K562 (cell line): ENCODE measurements around the gene SFI1. TPM values are rescaled to one million over a fixed set of nuclear protein-coding genes. Genes with fewer than 3 reads are reported as not detected.
"Not testable (repeated sequence)": the region's sequence is repeated elsewhere in the genome, so short reads cannot be mapped to it uniquely, and the experiment has no call there.

ENCODE experiments used
- ATAC-seq: fragments of 200-7000 bp; cut with Tn5 transposase; 3 replicates; pipeline ENCODE4 v1.9.1; 2020; ENCODE audit warnings: moderate library complexity
- BruUV-seq: library from RNA; stranded (reverse); fragments of 400-500 nt; replicated peaks from 2 replicates; lab custom pipeline; 2021; lab: Mats Ljungman, UMichigan
- CTCF ChIA-PET: fragments of 300-600 bp; formaldehyde crosslinking; extraction: SDS; loops from one replicate; lab custom pipeline; 2021; ENCODE audit warnings: low intra/inter-chr PET ratio; lab: Yijun Ruan, JAX
- POLR2A ChIA-PET: fragments of 300-600, 350-650 bp; sonication (Branson Sonifier 250); formaldehyde crosslinking; extraction: SDS; loops from one replicate; lab custom pipeline; 2021; ENCODE audit warnings: antibody characterized with exemption, inconsistent platforms; lab: Yijun Ruan, JAX
- DNase-seq, 4 experiments: peaks; one replicate each; pipeline versions ENCODE4 v3.0.0 to v3.0.0-alpha.2; 2011 to 2018; ENCODE audit warnings: low spot score in 3 of 4, mixed read lengths in 3 of 4; ENCODE audit errors: extremely low read depth in 1 of 4
- FAIRE-seq: peaks from 2 replicates; lab custom pipeline; 2011; peaks lifted over from hg19 to GRCh38; lab: Jason Lieb, UNC
- H2AFZ ChIP-seq: 2 replicates; pipeline ENCODE4 v1.6.0; 2011; ENCODE audit warnings: low read depth, low read length, control low read depth, inconsistent platforms
- H3K27ac ChIP-seq: fragments of 200-600 bp; 3 replicates; pipeline ENCODE4 v1.8.0; 2011; ENCODE audit warnings: low read depth, mild to moderate bottlenecking, control low read depth, inconsistent platforms, low read length, moderate library complexity, mixed read lengths; ENCODE audit errors: extremely low read depth
- H3K27me3 ChIP-seq, 2 experiments: fragments of 300-600 bp in 1 of 2; 2 replicates in 1 of 2; 3 replicates in 1 of 2; pipeline versions ENCODE4 v1.6.0 to v1.8.0; 2011; ENCODE audit warnings: inconsistent platforms in 2 of 2, low read length in 2 of 2, mild to moderate bottlenecking in 1 of 2, mixed read lengths in 1 of 2, moderate library complexity in 1 of 2; ENCODE audit not compliant: control insufficient read depth in 2 of 2, insufficient read depth in 2 of 2
- H3K36me3 ChIP-seq: fragments of 300-600 bp; 3 replicates; pipeline ENCODE4 v1.8.0; 2011; ENCODE audit warnings: mild to moderate bottlenecking, low read length, inconsistent platforms; ENCODE audit not compliant: control insufficient read depth, insufficient read depth
- H3K4me1 ChIP-seq, 2 experiments: fragments of 200-600 bp in 1 of 2; replicated peaks in 1 of 2; 2 replicates in 1 of 2; 3 replicates in 1 of 2; pipeline versions ENCODE4 v1.5.1 to v1.8.0; 2011; ENCODE audit warnings: inconsistent platforms in 2 of 2, low read length in 2 of 2, mild to moderate bottlenecking in 1 of 2, mixed read lengths in 1 of 2, moderate library complexity in 1 of 2; ENCODE audit not compliant: control insufficient read depth in 2 of 2, insufficient read depth in 2 of 2
- H3K4me2 ChIP-seq: 2 replicates; pipeline ENCODE4 v1.6.1; 2011; ENCODE audit warnings: low read length, control low read depth, inconsistent platforms, mixed read lengths; ENCODE audit not compliant: insufficient read depth
- H3K4me3 ChIP-seq: fragments of 200-600 bp; sonication (generic), shearing (Covaris generic); 2 replicates; pipeline ENCODE4 v1.5.1; 2016; ENCODE audit warnings: control low read depth, inconsistent platforms
- H3K79me2 ChIP-seq: fragments of 200-600 bp; 3 replicates; pipeline ENCODE4 v1.8.0; 2011; ENCODE audit warnings: low read length, inconsistent platforms; ENCODE audit not compliant: control insufficient read depth, insufficient read depth
- H3K9ac ChIP-seq, 2 experiments: 2 replicates each; pipeline versions ENCODE4 v1.6.0 to v1.6.1; 2011; ENCODE audit warnings: low read depth in 2 of 2, low read length in 2 of 2, control low read depth in 1 of 2, inconsistent platforms in 1 of 2, mild to moderate bottlenecking in 1 of 2, mixed read lengths in 1 of 2; ENCODE audit not compliant: insufficient read depth in 1 of 2
- H3K9me1 ChIP-seq: one replicate; pipeline ENCODE4 v1.6.0; 2011; ENCODE audit warnings: inconsistent platforms, mild to moderate bottlenecking, low read length, moderate library complexity; ENCODE audit not compliant: control insufficient read depth, insufficient read depth
- H3K9me3 ChIP-seq: replicated peaks from 2 replicates; pipeline ENCODE4 v1.5.1; 2011; ENCODE audit warnings: low read depth, low read length, inconsistent platforms; ENCODE audit not compliant: control insufficient read depth, insufficient read depth
- H4K20me1 ChIP-seq: replicated peaks from 2 replicates; pipeline ENCODE4 v1.6.1; 2011; ENCODE audit warnings: low read length, inconsistent platforms, mixed read lengths; ENCODE audit not compliant: control insufficient read depth, insufficient read depth
- DPF2 ChIP-seq: fragments of 450-650 bp; IDR thresholded peaks from 2 replicates; pipeline ENCODE4 v1.6.1; 2016
- MEIS2 ChIP-seq: fragments of 450-650 bp; IDR thresholded peaks from 2 replicates; pipeline ENCODE4 v1.6.1; 2014; ENCODE audit warnings: mild to moderate bottlenecking; ENCODE audit not compliant: partially characterized antibody
- MTA1 ChIP-seq: fragments of 450-650 bp; IDR thresholded peaks from 2 replicates; pipeline ENCODE4 v1.6.1; 2017; ENCODE audit warnings: borderline replicate concordance
- POLR2A ChIP-seq: fragments of 450-650 bp; conservative IDR thresholded peaks from 2 replicates; pipeline ENCODE4 v1.6.1; 2016
- TAF15 ChIP-seq: fragments of 200-400 bp; formaldehyde crosslinking; IDR thresholded peaks from 2 replicates; pipeline ENCODE4 v1.6.1; 2017; ENCODE audit warnings: mild to moderate bottlenecking, low read depth, low read length, moderate library complexity
- XRCC5 ChIP-seq: fragments of 200-400 bp; formaldehyde crosslinking; IDR thresholded peaks from 2 replicates; pipeline ENCODE4 v1.6.1; 2017; ENCODE audit warnings: low read depth, mild to moderate bottlenecking, low read length
- ZBTB43 ChIP-seq: sonication (generic); formaldehyde crosslinking; IDR thresholded peaks from 2 replicates; pipeline ENCODE4 v1.8.0; 2023; ENCODE audit warnings: mild to moderate bottlenecking, missing genetic modification reagents
- WGBS: fragments of 100-300 bp; shearing (Covaris generic); methylation state at CpG from one replicate; pipeline ENCODE4 v1.1.6; 2016; ENCODE audit warnings: low coverage, mixed read lengths; ENCODE audit not compliant: insufficient coverage; ENCODE audit errors: missing lambda C conversion rate; 5-methylcytosine and 5-hydroxymethylcytosine counted together
- in situ Hi-C: fragments of 300-500 bp; cut with MboI; formaldehyde crosslinking; loops from 4 replicates; pipeline ENCODE4 v1.15.0; 2018; ENCODE audit warnings: inconsistent platforms, mixed read lengths
- intact Hi-C: fragments of 100-400 bp; cut with micrococcal nuclease; formaldehyde crosslinking; loops from 2 replicates; pipeline ENCODE4 v1.14.2; 2022
- polyA plus RNA-seq, 8 experiments: library from polyadenylated mRNA; depleted of rRNA in 4 of 8; stranded (reverse) in 5 of 8; unstranded in 3 of 8; fragments of >200 nt; fragmentation: Nextera tagmentation in 2 of 8; fragmentation: Illumina TruSeq in 1 of 8; extraction: Ambion mirVana in 2 of 8; extraction: Trizol in 1 of 8; gene quantifications; 2 replicates each; pipeline versions ENCODE4 v1.2.1 to v1.2.3, GENCODE V29; 2011 to 2014; ENCODE audit warnings: inconsistent platforms in 1 of 8, missing spikeins in 1 of 8
- total RNA-seq, 7 experiments: library from RNA; depleted of rRNA in 6 of 7; stranded (reverse); fragments of >200 nt in 6 of 7; fragmentation: Illumina TruSeq in 2 of 7; extraction: Trizol in 2 of 7; gene quantifications; 2 replicates each; pipeline versions ENCODE4 v1.2.1 to v1.2.3, GENCODE V29; 2011 to 2021; ENCODE audit warnings: low replicate concordance in 1 of 7

SFI1 gene
- total and polyA plus RNA-seq, 9 of the 15 experiments (the other 6 are each of a cell fraction or from before 2014, with no cell fraction given) = 3.0 to 25.6 (median 14.1) TPM

DNA sequence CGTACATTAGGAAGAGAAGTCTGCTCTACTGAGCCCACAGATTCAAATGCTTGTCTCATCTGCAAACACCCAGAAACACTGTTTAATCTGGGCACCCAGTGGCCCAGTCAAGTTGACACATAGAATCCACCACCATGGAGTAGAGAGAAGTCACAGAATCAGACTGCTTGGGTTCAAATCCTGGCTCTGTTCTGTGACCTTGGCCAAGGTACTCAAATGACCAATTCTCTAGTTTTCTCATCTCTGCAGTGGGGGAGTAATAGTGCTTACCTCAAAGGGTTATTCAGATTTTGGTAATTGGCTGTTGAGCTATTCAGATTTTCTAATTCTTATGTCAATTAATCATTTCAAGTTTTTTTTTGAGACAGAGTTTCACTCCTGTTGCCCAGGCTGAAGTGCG, 93.8 kb downstream of the SFI1 start:
- H3K9me1 ChIP-seq, H3K4me3 ChIP-seq, H3K79me2 ChIP-seq, FAIRE-seq, CTCF ChIA-PET, H3K9ac ChIP-seq, in situ Hi-C loops, BruUV-seq, H2AFZ ChIP-seq, DNase-seq, intact Hi-C loops, H3K27me3 ChIP-seq, H3K9me3 ChIP-seq, POLR2A ChIA-PET, H3K27ac ChIP-seq, H3K4me2 ChIP-seq, ATAC-seq, H4K20me1 ChIP-seq: not testable (repeated sequence)
- peaks cover 4 to 16% of the 10 kb centered on the region in 2 experiments; a peak in 4 of 5 replicates for H3K4me1 ChIP-seq
- no CpG with 5 or more reads among the region's 2 CpGs for WGBS
- H3K36me3 ChIP-seq = peaks cover 16% of the 10 kb centered on the region; the same call in 2 of the 3 replicates

- ChIA-PET POLR2A (interaction anchor here (1.0 kb wide), 1 partner anchor 12 kb away, joined by 3 read pairs; no protein-coding TSS in a partner anchor), CTCF (no interaction called here)
- Histone ChIP-seq H3K9ac (no peak overlapping the region), H3K79me2 (no peaks in the 10 kb centered on the region), H3K4me3 (no peak overlapping the region), H3K9me3 (no peaks in the 10 kb centered on the region), H3K27ac (no peak overlapping the region), H3K9me1 (no peaks in the 10 kb centered on the region), H3K4me2 (no peak overlapping the region), H3K4me1 (peaks cover 3 to 4% of the 10 kb centered on the region in 2 experiments; a peak in 3 of 5 replicates), H3K36me3 (no peaks in the 10 kb centered on the region), H2AFZ (no peak overlapping the region), H4K20me1 (no peaks in the 10 kb centered on the region), H3K27me3 (no peaks in the 10 kb centered on the region)
- 59% methylated on average over 2 of the region's 2 CpGs for WGBS
- no peak for ATAC-seq
- DNase-seq = no peak
- no peak for FAIRE-seq
- TF ChIP-seq POLR2A (no peak), DPF2 (no peak), ZBTB43 (no peak), MTA1 (no peak), XRCC5 (no peak), TAF15 (no peak), MEIS2 (no peak)
- intact Hi-C loops (no loop called here), in situ Hi-C loops (no loop called here)
- no TSS peak for BruUV-seq
These were observed 98.9 kb downstream of the SFI1 start for GRCh38 chr22:31595271-31595670.
